Peyer's patch (tissue), 4 donors: Measurements from ENCODE around the gene MSL2. TPM values are rescaled to one million over a fixed set of nuclear protein-coding genes. Genes with fewer than 3 reads are reported as not detected.

Experiments used
- DNase-seq, 3 donors: peaks; one replicate each; pipeline ENCODE4 v3.0.0-alpha.2; 2017 to 2019
- H3K27ac ChIP-seq, 4 donors: fragments of 200-600 bp; sonication (generic); one replicate each; pipeline ENCODE4 v1.5.1; 2016 to 2019
- H3K27me3 ChIP-seq, 2 donors: fragments of 200-600 bp; sonication (generic); one replicate each; pipeline ENCODE4 v1.5.1; 2019
- H3K36me3 ChIP-seq, 3 donors: fragments of 200-600 bp; sonication (generic); one replicate each; pipeline ENCODE4 v1.5.1; 2016 to 2019
- H3K4me1 ChIP-seq, 4 donors: fragments of 200-600 bp; sonication (generic); one replicate each; pipeline ENCODE4 v1.5.1; 2016 to 2019
- H3K4me3 ChIP-seq, 4 donors: fragments of 200-600 bp; sonication (generic); 1 replicate in 3 of 4; 2 replicates in 1 of 4; pipeline ENCODE4 v1.5.1; 2016 to 2019; ENCODE audit warnings: mild to moderate bottlenecking in 1 of 4
- H3K9me3 ChIP-seq, 4 donors: fragments of 200-600 bp; sonication (generic); one replicate each; pipeline ENCODE4 v1.5.1; 2016 to 2019; ENCODE audit warnings: mild to moderate bottlenecking in 1 of 4
- POLR2A ChIP-seq, 2 donors: fragments of 450-650 bp; IDR thresholded peaks; one replicate each; pipeline ENCODE4 v1.5.1; 2017; ENCODE audit warnings: antibody characterized with exemption in 2 of 2, mild to moderate bottlenecking in 2 of 2, moderate library complexity in 2 of 2
- total RNA-seq, 4 donors: library from RNA; depleted of rRNA; stranded (reverse); fragments of >200 nt; gene quantifications; one replicate each; pipeline ENCODE4 v1.1.0, GENCODE V29; 2016
- TF ChIP-seq, protein P1 (sequence below), 6 experiments: fragments of 450-650 bp in 4 of 6; fragments of 200-600 bp in 2 of 6; sonication (generic) in 1 of 6; IDR thresholded peaks; one replicate each; pipeline ENCODE4 v1.5.1; 2017 to 2019; ENCODE audit warnings: antibody characterized with exemption in 6 of 6, mild to moderate bottlenecking in 3 of 6, moderate library complexity in 1 of 6

MSL2 gene
- total RNA-seq, 4 donors from 2014 or later = 23.6 to 42.9 (median 28.3) TPM

GRCh38 chr3:136114421-136114820 is 81.7 kb downstream of the MSL2 start:
- H3K4me1 ChIP-seq = no peaks in the 10 kb centered on the region
- TF ChIP-seq, protein P1, sequence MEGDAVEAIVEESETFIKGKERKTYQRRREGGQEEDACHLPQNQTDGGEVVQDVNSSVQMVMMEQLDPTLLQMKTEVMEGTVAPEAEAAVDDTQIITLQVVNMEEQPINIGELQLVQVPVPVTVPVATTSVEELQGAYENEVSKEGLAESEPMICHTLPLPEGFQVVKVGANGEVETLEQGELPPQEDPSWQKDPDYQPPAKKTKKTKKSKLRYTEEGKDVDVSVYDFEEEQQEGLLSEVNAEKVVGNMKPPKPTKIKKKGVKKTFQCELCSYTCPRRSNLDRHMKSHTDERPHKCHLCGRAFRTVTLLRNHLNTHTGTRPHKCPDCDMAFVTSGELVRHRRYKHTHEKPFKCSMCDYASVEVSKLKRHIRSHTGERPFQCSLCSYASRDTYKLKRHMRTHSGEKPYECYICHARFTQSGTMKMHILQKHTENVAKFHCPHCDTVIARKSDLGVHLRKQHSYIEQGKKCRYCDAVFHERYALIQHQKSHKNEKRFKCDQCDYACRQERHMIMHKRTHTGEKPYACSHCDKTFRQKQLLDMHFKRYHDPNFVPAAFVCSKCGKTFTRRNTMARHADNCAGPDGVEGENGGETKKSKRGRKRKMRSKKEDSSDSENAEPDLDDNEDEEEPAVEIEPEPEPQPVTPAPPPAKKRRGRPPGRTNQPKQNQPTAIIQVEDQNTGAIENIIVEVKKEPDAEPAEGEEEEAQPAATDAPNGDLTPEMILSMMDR (IDR thresholded peaks at IDR 0.05) = no peak
- no peak for TF ChIP-seq POLR2A (IDR thresholded peaks at IDR 0.05)
- no peak overlapping the region for H3K27ac ChIP-seq
- no peaks in the 10 kb centered on the region for H3K36me3 ChIP-seq
- no peak for DNase-seq
- H3K27me3 ChIP-seq = no peaks in the 10 kb centered on the region
- no peaks in the 10 kb centered on the region for H3K9me3 ChIP-seq
- no peak overlapping the region for H3K4me3 ChIP-seq

DNA sequence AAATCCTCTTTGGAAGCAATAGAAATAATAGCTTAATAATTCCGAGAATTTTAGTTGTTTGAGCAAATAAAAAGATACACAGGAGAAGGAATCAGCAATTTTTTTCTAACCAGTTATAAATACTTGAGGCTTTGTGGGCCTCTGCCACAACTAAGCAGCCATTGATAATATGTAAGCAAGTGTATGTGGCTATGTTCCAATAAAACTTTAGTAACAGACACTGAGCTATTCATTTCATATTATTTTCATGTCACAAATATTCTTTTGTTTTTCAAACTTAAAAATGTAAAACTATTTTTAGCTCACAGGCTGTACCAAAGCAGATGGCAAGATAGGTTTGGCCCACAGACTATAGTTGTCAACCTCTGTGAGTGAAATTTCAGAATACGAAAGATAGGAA is 85.7 kb downstream of the MSL2 start:
- Histone ChIP-seq H3K4me1 (no peaks in the 10 kb centered on the region), H3K4me3 (no peak overlapping the region), H3K36me3 (peaks cover 0 to 3% (median 0%) of the 10 kb centered on the region in 3 donors), H3K27me3 (no peaks in the 10 kb centered on the region), H3K9me3 (no peaks in the 10 kb centered on the region), H3K27ac (no peak overlapping the region)
- no peak for DNase-seq
- TF ChIP-seq, protein P1 (IDR thresholded peaks at IDR 0.05) = no peak
- TF ChIP-seq POLR2A (IDR thresholded peaks at IDR 0.05) = no peak

GRCh38 chr3:136109499-136109898 is 86.6 kb downstream of the MSL2 start:
- no peak for TF ChIP-seq POLR2A (IDR thresholded peaks at IDR 0.05)
- TF ChIP-seq, protein P1 (IDR thresholded peaks at IDR 0.05) = no peak
- no peak overlapping the region for H3K27ac ChIP-seq
- no peaks in the 10 kb centered on the region for H3K9me3 ChIP-seq
- H3K4me3 ChIP-seq = no peak overlapping the region
- H3K4me1 ChIP-seq = no peaks in the 10 kb centered on the region
- peaks cover 0 to 6% (median 0%) of the 10 kb centered on the region in 3 donors for H3K36me3 ChIP-seq
- H3K27me3 ChIP-seq = no peaks in the 10 kb centered on the region
- DNase-seq = no peak

- Histone ChIP-seq H3K4me1 (no peaks in the 10 kb centered on the region), H3K27ac (no peak overlapping the region), H3K4me3 (no peak overlapping the region), H3K9me3 (no peaks in the 10 kb centered on the region), H3K36me3 (peaks cover 0 to 13% (median 0%) of the 10 kb centered on the region in 3 donors), H3K27me3 (no peaks in the 10 kb centered on the region)
- TF ChIP-seq POLR2A (IDR thresholded peaks at IDR 0.05) = no peak
- TF ChIP-seq, protein P1 (IDR thresholded peaks at IDR 0.05) = no peak
- DNase-seq = no peak
Observed at GRCh38 chr3:136106101-136106500, 90.0 kb downstream of the MSL2 start.

DNA sequence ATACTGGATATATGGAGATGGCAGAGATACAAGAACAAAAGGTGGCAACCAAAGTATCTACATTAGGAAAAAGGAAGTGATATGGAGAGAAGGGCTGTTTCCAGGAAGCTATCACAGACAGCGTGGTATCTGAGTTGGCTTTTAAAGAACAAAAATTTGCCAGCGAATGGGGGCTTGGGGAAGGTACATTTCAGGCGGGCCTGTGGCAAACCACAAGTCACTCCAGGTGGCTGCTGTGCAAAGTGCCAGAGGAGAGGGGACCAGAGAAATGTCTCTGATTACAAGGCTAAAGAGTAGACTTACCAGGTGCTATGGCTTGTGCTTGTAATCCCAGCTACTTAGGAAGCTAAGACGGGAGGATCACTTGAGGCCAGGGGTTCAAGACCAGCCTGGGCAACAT is 91.1 kb downstream of the MSL2 start:
- Histone ChIP-seq H3K4me3 (no peak overlapping the region), H3K27ac (no peak overlapping the region), H3K36me3 (peaks cover 0 to 13% (median 0%) of the 10 kb centered on the region in 3 donors), H3K9me3 (no peaks in the 10 kb centered on the region), H3K27me3 (no peaks in the 10 kb centered on the region), H3K4me1 (no peaks in the 10 kb centered on the region)
- no peak for TF ChIP-seq POLR2A (IDR thresholded peaks at IDR 0.05)
- TF ChIP-seq, protein P1 (IDR thresholded peaks at IDR 0.05) = no peak
- no peak for DNase-seq

Other genes starting within 250 kb of the MSL2 start
- gene PPP2R3A, start 230.6 kb downstream of the MSL2 start, total RNA-seq = 10 to 100 TPM in 3 of 4 donors, 1 to 10 TPM in 1; 6.6 to 27.1 (median 21.9) TPM
- gene PCCB, start 54.0 kb upstream of the MSL2 start, total RNA-seq = 10 to 100 TPM; 15.7 to 45.9 (median 30.3) TPM